Measurements from ENCODE around the gene ARFGAP1.

The ARFGAP1 gene

DNA sequence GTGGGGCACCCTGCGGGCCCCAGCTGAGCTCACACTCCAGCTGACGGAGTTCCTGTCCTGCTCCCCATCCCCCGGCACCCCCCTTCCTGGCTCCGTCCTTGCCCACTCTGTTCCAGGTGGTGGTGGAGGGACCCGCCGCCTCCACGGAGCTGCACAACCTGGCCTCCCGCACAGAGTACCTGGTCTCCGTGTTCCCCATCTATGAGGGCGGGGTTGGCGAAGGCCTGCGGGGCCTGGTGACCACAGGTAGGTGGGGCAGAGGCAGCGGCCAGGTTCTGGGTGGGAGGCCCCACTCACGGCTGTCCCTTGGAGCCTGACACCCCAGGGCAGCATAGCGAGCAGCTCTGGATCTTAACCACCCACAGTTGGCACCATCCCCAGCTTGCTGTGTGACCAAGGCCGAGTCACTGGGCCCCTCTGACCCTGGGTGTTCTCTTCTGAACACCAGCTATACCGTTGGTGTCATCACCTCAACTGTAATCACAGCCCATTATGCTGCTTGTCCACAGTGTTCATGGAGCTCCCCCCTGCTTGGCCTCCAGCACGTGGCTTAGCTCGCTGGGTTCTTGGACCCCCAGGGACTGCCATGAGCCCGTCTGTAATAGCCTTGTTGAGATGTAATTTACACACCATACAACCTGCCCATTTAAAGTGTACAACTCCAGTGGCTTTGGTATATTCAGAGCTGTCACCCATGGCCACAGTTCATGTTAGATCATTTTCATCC lies 37.8 kb downstream of the ARFGAP1 start:
- no peak for DNase-seq

- DNase-seq = no peak
Observed at GRCh38 chr20:63311186-63311832, 38.7 kb downstream of the ARFGAP1 start.

GRCh38 chr20:63311833-63312243 lies 39.2 kb downstream of the ARFGAP1 start:
- no peak for DNase-seq

GRCh38 chr20:63312273-63312672 lies 39.7 kb downstream of the ARFGAP1 start:
- no peak for DNase-seq

DNA sequence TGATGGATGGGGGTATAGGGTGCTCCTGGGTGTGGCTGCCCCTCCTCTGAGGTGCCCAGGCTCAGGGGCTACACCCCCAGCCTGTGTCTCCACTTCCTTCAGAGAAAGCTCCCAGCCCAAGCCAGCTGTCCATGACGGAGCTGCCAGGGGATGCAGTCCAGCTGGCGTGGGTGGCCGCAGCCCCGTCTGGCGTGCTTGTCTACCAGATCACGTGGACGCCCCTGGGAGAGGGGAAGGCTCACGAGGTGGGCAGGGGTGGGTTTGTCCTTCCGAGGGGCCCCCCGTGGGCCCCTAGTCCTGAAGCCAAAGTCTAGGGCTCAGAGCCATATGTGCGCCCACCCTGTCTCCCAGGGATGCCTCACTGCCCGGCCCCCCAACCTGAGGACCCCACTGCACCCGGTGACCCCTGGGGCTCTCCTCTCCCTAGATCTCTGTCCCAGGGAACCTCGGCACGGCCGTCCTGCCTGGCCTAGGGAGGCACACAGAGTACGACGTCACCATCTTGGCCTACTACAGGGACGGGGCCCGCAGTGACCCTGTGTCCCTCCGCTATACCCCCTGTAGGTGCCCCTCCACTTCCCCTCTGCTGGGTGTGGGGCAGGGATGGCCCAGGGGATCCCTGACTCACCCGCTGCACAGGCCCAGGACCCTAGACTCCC lies 40.2 kb downstream of the ARFGAP1 start:
- no peak for DNase-seq

DNA sequence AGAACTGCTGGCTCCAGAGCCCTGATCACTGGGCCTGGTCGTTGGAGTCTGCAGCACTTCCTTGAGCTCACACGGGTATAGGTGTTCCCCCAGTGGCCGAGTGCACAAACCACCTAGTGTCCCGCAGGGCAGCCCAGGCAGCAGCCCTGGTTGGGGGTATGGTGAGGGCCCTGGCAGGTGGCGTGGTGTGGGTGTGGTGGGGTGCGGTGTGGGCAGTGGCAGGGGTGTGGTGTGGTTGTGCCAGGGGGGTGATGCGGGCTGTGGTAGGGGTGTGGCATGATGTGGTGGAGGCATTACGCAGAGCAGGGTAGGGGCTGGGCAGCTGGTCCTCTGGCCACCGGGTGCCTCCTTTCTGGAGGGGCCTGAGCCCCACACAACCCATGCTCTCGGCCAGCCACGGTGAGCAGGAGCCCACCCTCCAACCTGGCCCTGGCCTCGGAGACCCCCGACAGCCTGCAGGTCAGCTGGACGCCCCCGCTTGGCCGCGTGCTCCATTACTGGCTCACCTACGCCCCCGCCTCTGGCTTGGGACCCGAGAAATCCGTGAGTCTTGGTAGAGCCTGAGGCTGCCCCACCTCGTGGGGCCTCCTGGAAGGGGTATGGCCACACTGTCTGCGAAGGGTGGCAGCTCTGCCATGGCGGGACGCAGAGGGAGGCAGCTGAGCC lies 40.9 kb downstream of the ARFGAP1 start:
- no peak for DNase-seq

DNA sequence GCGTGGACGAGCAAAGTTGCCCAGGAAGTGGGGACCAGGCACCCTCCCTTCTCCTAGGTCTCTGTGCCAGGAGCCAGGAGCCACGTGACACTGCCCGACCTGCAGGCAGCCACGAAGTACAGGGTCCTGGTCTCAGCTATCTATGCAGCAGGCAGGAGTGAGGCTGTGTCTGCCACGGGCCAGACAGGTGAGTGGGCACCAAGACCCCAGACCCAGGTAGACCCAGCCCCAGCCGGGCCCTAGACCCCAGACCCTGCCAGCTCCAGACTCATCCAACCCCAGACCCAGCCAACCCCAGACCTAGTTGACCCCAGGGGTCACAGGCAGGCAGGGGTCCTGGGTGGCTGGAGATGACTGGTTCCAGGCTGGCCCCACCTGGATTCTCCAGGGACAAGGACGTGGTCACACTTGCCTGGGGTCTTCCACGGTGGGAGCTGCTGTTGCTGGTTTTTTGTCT lies 41.4 kb downstream of the ARFGAP1 start:
- DNase-seq = no peak

GRCh38 chr20:63314566-63315239 lies 42.1 kb downstream of the ARFGAP1 start:
- no peak for DNase-seq

GRCh38 chr20:63315240-63315689 lies 42.7 kb downstream of the ARFGAP1 start:
- no peak for DNase-seq

DNA sequence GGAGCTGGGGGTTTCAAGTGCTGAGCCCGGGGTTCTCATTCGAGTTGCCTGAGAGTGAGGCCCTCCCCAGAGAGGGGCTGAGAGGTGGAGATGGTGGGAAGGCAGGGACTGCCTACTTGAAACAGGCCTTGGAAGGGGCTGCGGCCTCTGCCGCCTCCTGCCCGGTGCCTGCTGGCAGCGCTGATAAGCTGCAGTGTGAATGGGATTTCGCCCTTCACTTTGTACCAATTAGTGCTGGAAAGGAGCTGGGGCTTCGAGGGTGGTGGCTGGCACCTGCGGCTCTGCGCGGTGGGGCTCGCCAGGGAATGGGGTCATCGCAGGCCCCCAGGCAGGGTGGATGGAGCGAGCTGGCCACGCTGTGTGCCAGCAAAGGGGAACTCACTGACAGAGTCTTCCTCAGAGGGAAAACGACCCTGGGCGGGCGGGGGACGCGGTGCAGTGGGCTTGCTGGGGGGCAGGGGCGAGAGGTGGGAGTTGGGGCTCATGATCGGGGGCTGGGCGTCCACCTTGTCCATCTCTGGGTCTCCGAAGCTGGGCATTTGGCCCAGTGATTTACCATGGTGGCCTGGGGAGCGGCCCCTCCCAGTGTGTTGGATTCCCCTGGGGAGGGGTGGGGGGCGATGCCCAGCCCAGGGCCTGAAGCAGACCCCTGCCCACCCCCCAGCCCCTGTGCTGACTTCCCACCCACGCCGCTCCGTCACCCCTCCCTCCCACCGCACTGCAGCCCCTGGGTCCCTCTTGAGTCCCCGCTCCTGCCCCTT lies 43.3 kb downstream of the ARFGAP1 start:
- no peak for DNase-seq

GRCh38 chr20:63316502-63316921 lies 43.9 kb downstream of the ARFGAP1 start:
- no peak for DNase-seq

DNA sequence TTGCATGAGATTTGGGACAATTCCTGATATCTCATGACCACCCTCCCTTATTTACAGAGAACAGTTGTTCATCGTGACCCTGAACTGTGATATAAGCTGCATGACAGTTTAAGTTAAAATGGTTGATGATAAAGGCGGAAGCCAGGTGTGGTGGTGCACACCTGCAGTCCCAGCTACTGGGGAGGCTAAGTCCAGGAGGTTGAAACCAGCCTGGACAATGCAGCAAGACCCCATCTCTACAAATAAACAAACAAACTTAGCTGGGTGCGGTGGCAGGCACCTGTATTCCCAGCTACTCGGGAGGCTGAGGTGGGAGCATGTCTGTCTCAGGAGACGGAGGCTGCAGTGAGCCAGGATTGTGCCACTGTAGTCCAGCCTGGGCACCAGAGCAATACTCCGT lies 44.4 kb downstream of the ARFGAP1 start:
- DNase-seq = no peak

- no peak for DNase-seq
Observed at GRCh38 chr20:63317601-63318291, 45.1 kb downstream of the ARFGAP1 start.

DNA sequence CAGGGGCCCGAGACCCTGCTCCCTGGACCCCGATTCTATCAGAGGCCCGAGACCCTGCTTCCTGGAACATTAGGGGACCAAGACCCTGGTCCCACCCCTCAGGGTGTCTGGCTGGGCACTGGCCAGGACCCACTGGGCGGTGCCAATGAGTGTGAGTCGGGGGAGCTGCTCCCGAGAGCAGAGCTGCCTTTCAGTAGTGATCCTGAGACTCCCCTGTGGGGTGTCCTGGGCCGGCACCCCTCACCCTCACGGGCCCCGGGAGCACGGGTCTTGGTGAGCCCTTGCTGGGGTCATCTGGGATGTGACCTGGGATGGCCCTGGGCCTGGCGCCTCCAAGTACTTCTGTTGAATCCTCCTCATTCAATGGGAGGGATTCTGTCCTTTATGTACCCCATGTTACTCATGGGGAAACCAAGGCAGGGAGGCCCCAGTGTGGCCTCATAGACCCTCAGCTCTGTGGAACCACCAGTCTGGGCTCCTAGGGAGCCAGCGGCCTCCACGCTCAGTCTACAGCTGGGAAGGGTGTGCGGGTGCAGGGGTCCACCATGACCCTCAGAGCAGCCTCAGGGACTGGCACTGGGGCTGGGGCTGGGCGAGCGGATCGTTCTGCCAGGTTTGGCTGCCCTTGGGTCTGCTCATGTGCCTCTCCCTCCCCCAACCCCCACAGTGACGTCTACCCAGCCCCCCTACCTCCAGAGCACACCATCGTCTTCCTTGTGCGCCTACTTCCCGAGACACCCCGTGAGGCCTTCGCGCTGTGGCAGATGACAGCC lies 46.0 kb downstream of the ARFGAP1 start:
- DNase-seq = no peak

- DNase-seq = no peak
Observed at GRCh38 chr20:63319164-63320040, 46.8 kb downstream of the ARFGAP1 start.

DNA sequence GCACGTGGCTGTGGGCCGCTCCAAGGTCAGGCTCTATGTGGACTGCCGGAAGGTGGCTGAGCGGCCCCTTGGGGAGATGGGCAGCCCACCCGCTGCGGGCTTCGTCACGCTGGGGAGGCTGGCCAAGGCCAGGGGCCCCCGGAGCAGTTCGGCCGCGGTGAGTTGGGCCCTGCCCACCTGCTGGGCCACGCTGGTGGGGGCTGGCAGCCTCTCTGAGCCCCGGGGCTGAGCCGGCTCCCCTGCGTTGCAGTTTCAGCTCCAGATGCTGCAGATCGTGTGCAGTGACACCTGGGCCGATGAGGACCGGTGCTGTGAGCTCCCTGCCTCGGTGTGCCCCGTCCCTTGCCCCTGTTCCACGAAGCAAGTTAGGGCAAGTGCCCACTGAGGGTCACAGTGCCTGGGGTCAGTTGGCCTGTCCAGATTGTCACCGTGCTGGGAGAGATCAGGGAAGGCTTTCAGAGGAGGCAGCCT lies 47.5 kb downstream of the ARFGAP1 start:
- DNase-seq = no peak

- DNase-seq = no peak
Observed at GRCh38 chr20:63320616-63321147, 48.1 kb downstream of the ARFGAP1 start.

- peak; percentile 7 for DNase-seq
Observed at GRCh38 chr20:63321148-63321831, 48.7 kb downstream of the ARFGAP1 start.
